IPS-NIHi11 (cell line): ENCODE results near the gene TRIM10.

Source experiments
- DNase-seq: peaks from one replicate; pipeline ENCODE4 v3.0.0; 2012; ENCODE audit warnings: mixed read lengths, low spot score

The TRIM10 gene, protein sequence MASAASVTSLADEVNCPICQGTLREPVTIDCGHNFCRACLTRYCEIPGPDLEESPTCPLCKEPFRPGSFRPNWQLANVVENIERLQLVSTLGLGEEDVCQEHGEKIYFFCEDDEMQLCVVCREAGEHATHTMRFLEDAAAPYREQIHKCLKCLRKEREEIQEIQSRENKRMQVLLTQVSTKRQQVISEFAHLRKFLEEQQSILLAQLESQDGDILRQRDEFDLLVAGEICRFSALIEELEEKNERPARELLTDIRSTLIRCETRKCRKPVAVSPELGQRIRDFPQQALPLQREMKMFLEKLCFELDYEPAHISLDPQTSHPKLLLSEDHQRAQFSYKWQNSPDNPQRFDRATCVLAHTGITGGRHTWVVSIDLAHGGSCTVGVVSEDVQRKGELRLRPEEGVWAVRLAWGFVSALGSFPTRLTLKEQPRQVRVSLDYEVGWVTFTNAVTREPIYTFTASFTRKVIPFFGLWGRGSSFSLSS

DNA sequence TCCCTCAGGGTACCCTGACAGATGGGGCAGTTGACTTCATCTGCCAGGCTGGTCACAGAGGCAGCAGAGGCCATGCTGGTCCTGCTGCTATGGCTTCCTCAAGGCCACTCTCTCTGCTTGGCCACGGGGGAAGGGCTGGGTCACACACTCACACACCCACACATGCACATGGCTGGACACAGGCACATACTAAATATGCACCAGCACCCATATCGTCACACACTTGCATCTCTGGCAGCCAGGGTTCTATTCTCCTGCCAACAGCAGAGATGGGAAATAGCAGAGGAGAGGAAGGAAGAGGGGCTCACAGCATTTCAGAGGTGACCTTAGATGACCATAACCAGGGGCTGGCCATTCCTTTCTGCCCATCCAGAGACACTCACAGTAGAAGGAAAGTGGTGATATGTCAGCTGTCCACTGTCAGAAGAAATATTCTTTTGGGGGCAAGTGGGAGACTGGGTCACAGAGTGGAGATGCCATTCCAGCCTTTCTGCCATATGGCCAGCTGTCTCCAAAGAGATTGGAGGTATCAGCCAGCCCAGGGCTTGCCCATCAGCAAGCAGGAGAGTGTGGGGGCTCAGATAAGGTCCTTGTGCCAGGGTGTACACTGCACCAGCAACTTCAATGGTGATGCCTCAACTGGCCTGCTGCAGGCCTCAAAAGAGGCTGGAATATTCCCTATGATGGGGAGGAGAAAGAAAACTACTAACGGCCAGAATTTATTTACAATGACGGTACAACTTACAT, at the start of gene TRIM10:
TRIM10 (minus strand) TSS at position 427 of the 747 bp plus-strand sequence; CDS start at position 74, 353 bp downstream.
- no peak for DNase-seq

DNA sequence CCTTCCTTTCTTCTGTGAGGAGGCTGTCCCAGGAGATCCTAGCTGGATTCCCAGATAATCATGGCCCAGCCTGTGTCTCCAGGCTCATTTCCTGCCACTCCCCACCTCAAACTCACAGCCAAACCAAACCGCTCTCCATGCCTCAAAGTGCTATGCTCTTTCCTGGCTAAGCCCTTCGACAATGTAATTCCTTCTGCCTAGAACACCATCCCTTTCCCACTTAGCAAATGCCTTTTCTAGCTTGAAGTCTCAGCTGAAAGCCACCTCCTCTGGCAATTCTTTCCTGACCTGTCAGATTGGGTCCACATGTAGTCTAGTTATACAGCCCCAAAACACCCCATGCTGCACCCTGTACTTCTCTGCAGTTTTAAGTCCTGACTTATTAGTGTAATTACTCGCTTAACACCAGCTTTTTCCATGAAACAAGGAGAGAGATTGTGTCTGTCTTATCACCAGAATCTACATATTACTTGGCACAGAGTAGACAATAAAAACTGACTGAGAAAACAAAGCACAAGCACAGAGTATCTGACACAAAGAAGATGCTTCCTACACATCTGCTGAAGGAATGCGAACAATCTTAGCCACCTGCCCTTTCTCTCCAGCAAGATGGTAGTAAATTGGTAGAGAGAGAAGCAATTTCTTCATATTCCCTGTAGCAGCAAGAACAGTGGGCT, 46.7 kb upstream of the TRIM10 start:
- DNase-seq: no peak

DNA sequence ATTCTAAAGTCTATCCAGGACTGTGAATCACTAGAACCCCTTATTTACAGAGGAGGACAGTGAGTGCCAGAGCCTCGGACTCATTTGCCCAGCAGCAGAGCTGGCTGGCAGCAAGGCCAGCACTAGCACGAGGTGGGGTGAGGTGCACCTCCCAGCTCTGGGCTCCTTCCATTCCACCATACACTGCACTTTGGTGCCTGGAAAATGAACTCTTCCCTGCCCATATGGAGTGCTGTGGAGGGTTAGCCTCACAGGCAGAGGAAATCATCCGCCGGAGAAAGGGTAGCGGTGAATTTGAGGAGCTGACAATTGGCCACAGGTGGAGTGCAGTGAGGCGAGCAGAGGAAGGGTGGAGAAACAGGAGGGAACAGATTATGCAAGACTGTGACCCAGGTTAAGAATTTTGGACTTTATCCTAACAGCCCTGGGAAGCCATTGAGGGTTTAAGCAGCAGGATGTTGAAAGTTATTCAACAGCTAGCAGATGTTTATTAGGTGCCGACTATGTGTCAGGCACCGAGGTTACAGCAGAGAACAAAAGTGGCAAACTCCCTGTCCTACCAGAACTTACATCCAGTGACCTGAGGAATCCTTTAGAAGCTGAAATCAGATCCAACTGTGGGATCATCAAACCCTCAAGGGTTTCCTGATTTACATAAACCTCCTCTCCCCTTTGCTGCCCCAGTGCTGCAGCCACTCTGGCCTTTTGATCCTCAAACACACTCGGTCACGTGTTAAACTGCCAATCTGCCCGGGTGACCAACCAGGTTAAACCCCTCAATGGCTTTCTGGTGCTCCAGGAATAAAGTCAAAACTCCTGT, 46.0 kb upstream of the TRIM10 start:
- peak; percentile 45 for DNase-seq

DNA sequence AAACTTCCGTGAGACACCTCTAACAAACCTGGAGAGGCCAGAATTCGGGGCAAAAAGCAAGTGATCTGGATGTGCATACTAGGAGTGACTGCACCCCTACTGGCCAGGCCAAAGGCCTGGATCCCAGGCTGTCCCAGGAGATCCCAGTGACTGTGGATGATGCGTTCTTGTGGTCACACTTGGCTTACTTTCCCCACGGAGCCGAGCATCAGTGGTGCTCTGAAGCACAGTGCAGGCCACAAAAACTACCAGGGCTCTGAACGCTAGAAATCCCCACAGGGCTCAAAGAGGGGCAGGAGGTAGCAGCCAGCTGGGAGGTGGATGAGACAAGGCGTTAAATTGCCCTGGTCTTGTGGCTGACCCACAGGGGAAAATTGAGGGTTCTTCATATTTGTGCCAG, 45.1 kb upstream of the TRIM10 start:
- no peak for DNase-seq

DNA sequence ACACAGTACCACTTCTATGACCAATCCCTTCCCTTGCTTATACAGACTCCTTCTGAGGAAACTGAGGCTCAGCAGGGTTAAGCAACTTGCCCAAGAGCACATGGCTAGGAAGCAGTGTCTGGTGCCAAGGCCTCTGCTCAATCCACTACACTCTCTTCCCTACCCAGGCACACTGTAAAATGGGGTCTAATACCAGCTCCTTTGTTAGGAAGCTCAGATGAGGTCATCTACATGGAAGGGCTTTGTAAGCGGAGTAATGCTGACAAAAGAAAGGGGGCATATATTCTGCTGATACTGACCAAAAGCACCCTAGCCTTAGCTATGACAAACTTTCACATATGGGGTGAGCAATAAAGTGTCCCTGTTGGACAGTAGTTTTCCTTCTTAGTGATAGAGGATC, 43.1 kb upstream of the TRIM10 start:
- no peak for DNase-seq

DNA sequence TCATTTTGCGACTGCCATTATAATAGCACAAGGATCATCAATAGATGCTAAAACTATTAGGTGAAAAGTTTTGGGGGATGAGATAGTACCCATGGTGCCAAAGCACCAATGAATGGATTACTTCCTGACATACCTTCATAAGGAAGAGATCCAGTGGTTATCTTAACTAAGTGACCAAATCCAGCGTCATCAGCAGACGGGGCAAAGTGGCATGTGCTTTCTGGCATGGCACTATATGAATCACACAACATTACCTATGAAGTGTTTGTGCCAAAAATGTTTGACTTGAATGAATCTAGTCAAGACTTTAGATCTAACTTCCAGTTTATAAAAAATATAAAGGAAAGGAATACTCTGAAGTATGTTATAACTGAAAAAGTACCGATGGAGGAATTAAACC, 41.4 kb upstream of the TRIM10 start:
- DNase-seq: no peak

DNA sequence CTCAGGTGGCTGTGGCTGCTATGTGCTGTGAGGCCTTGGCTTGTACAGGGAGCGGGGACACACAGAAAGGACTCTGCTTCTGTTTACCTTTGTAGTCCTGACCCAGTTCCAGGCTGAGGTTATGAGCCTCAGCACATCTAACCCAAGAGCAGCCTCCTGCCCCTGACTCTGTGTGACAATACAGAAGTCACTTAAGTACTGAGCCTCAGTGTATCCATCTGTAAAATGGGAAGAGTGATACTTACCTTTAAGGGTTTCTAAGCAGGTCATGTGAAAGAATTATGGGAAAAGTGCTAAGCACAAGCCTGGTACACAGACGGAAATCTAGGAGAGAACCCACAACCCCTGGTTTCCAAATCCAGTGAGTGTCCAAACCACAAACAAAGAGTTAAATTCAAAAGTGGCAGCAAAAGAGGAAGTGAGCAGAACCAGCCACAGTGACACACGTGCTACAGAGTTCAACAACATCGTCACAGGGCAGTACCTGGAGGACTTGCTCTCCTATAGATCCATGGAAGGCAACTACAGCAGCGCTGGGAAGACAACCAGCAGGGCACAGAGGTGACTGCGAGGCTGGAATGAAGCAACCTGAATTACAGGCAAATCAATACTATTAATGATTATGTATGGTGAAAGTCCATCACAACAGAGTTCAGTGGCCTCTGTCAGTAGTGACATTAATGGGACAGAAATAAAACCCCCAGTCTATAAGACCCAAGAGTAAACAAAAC, 39.7 kb upstream of the TRIM10 start:
- DNase-seq: no peak

DNA sequence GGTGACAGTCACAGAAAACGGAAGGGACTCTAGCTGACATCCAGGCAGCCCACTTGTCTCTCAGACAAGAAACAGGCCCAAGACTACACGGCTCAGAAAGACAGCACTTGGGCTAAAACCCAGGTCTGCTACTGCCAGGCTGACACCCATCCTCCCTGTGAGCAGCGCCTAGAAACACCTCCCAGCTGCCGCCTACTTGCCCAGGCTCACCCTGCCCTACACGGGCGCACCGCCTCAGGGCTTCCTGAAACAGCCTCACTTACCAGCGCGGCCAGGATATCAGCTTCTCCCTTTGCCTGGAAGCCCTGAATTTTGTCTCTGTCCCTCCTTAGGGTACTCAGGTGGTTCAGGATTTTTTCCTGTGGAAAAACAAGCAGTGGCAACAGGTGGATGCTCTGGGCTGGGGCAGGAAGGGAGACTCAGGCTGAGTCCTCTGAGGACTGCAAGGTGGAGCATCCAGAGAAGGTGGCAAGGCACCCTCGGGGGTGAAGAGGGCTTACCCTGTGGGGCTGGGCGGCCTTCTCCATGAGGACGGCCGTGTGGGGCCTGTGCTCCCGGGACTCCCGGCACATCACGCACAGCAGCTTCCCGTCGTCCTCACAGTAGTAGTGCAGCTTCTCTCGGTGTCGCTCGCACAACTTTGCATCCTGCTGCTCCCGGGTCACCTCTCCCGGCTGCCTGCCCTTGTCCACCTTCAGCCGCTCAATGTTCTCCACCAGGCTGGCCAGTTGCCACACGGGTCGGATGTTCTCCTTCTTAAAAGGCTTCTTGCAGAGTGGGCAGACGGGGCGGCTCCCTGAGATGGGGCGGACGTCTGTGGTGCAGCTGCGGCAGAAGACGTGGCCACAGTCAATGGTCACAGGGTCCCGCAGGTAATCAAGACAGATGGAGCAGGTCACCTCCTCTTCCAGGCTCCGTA, 37.4 kb upstream of the TRIM10 start:
- no peak for DNase-seq

DNA sequence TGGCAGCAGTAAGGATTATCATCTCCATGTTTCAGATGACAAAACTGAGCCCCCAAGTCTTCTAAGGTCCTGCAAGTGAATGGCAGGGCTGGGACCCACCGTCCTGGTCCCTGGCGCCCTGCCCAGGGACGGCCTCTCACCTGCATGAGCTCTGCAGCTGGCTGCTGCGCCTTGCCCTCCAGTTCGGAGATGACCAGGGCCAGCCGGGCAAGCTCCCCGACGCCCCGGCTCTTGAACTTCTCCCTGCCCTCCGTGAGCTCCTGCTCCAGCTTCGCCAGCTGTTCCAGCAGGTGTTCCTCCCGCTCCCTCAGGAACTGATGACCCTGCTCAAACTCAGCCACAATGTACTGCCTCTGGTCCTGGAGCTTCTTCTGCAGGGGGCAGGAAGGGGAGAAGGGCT, 35.4 kb upstream of the TRIM10 start:
- DNase-seq: no peak

DNA sequence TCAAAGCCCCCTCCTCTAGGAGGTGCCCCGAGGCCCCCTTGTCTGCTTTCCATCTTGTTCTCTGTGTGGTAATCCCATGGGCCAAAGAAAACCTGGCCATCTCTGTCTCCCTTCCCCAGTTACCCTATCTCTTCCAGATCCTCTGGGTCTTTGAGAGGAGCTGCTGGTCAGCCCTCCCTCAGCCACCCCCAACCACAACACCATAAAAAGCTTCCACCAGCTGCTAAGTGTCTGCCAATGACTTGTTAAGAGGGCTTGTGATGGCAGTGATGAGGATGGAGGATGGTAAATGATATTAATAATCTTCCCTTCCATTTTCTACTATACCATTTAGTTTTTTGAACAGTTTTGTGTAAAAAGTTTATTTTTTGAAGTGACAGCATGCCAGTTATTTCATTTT, 34.9 kb upstream of the TRIM10 start:
- DNase-seq: no peak

DNA sequence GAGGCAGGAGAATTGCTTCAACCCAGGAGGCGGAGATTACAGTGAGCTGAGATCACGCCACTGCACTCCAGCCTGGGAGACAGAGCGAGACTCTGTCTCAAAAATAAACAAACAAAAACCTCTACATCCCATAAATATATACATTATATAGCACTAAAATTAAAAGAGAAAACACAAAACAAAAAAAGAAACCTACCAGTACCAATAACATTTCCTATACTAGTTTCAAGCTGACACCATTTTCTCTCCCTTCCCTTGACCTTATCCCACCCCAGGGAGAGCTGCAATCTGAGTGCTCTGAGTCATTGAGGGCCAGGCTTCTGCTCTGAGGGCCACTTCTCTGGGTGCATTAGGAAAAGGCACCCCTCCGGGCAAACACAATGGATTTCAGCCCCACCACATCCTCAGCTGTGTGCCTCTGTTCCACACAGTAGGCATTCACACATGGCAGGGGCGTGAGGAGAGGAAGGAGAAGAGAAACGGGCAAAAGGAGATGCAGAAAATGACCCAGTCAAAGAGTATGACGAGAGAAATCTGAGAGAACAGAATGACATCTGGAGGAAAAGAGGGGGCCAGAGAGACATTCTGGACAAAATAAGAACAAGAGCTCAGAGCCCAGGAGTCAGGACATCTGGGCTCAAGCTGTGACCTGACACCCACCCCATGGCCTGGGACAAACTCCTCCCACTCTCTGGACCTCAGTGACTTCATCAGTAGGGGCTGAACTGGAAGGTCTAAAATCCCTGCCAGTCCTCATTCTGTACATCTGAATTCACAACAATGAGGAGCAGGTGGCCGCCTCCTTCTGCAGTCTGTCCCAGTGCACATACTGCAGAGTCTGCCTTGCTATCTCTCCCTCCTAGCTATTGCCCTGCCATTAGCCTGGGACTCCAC, 34.0 kb upstream of the TRIM10 start:
- no peak for DNase-seq

DNA sequence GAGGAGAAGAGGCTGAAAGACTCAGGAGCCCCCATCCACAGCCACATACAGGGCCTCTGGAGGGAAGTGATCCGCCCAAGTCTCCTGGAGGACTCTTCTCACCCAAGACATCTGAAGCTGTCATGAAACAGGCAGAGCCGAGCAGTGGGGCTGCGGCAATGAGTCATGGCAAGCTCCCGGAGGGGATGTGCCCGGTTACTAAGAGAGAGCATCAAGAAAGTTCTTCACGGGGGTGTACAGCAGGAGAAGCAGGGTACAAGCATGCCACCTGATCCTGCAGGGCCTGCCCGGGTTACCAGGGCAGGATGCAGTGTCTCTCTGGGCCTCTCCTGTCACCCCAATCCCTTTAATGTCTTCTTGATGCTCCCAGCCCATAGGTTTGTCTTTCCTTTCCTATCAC, 31.1 kb upstream of the TRIM10 start:
- DNase-seq: no peak

DNA sequence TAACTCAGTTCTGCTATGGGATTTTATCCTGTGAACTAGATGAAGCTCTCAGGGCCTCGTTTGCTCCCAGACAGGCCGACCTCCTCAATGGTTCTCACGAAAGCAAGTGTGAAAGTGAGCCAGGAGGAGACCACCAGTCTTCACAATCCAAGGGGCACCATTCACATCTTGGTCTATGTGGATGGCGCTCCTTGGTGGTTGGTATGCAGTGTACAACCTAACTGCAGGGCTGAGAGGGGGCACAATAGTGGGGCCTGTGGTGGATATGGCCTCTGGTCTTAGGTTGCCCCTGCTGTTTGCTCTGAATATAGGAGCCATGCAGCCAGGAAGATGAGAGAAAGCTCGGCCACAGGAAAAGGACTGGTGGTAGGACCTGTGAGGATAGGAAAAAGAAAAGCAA, 27.5 kb upstream of the TRIM10 start:
- no peak for DNase-seq

DNA sequence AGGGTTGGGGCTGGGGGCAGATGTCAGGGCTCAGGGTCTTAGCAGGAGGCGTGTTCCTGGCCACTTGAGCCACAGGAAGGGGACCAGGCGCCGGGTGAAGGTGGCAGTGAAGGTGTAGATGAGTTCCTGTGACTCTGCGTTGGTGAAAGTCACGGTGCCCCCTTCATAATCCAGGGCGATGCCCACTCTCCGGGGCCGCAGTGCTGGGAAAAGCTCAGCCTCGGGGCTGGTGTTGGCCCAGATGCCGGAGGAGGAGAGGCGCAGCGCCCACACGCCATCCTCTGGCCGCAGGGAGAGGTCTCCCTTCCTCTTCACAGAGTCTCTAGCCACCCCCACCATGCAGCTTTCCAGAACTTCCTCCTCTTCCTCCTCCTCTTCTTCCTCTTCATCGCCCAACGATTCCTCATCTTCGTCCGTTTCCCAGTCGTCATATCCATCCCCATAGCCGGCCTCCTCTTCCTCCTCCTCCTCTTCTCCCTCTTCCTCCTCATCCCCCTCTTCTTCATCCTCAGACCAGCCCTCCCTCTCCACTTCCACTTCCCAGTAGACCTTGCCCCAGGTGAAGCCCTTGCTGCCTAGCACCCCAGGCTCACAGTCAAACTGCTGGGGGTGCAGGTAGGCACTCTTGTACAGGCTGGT, 25.0 kb upstream of the TRIM10 start:
- no peak for DNase-seq

DNA sequence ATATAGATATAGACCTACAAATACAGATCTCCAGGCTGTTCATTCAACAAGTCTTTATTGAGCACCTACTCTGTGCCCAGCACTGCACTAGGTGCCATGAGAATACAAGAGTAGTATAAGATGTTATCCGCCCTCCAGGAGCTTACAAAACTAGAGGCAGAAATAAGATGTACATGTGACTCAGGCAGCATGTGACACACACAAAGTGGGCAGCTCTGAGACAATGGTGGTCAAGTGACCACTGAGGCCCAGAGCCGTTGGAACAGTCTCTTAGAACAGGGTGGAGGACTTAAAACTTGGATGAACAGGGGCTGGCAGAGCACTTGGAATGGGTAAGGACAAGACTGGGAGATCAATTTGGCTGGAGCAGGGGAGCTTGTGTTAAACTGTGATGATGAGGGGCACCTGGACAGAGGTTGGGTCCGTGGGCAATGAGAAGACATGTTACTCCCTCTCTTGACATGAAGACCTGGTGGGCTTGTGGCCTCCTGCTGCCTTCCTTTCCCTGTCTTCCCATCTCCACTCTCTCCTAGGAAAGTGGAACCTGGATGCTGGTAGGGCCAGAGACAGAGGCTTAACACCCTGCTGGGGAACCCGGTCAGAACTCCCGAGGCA, 23.5 kb upstream of the TRIM10 start:
- DNase-seq: no peak

DNA sequence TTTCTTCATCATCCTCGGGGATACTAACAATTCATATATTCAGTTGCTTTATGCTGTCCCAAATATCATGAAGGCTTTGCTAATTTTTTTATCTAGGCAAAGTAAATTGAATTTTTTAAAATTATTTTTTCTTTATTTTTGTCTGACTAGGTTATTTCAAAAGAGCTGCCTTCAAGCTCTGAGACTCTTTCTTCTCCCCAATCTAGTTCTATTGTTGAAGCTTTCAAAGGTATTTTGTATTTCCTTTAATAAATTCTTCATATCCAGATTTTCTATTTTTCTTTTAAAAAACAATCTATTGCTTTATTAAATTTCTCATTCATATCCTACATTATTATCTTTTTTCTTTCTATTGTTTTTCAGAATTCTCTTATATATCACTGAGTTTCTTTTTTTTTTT, 19.1 kb upstream of the TRIM10 start:
- DNase-seq: no peak

DNA sequence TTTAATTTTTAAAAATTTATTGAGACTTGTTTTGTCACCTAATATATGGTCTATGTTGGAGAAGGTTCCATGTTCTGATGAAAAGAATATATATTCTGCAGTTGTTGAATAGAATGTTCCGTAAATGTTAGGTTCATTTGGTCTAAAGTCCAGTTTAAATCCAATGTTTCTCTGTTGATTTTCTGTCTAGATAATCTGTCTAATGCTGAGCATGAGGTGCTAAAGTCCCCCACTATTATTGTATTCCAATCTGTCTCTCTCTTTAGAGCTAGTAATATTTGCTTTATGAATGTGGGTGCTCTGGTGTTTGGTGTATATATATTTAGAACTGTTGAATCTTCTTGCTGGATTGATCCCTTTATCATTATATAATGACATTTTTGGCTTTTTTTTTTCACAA, 17.8 kb upstream of the TRIM10 start:
- no peak for DNase-seq

DNA sequence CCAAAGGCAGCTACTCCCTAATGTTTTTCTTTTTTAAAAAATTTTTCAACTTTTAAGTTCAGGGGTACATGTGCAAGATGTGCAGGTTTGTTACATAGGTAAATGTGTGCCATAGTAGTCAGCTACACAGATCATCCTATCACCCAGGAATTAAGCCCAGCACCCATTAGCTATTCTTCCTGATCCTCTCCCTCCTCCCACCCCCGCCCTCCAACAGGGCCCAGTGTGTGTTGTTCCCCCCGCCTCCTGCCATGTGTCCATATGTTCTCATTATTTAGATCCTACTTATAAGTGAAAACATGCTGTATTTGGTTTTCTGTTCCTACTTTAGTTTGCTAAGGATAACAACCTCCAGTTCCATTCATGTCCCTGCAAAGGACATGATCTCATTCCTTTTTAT, 14.8 kb upstream of the TRIM10 start:
- no peak for DNase-seq
